Measurements from ENCODE around the gene RNU6-1. TPM values are rescaled to one million over a fixed set of nuclear protein-coding genes. Genes with fewer than 3 reads are reported as not detected.

The RNU6-1 gene
- polyA plus RNA-seq, 2 of the 4 experiments (the other 2 are of a cell fraction), result not detected

DNA sequence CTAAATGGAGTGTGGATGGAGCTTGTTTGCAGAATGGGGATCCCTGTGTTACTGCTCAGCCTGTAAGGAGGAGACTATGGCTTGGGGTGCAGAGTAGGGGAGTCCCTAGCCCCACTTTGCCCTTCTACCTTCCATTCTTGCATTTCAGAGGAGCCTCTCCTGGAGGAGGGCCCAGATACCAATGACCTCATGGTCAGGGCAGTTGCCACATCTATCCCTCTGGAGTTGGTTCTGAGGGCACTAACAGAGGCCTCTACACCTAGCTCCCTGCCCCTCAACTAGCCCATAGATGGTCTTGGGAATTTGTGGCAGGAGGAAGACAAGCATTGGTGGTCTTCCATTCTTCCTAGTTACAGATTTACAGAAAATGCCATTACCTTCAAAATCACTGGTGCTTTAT, 8.5 kb downstream of the RNU6-1 start (continued):
- TF ChIP-seq NPAS2 (CRISPR knock-in tag; IDR thresholded peaks at IDR 0.05; ENCODE audit: borderline replicate concordance), result no peak
- TF ChIP-seq, protein P1, sequence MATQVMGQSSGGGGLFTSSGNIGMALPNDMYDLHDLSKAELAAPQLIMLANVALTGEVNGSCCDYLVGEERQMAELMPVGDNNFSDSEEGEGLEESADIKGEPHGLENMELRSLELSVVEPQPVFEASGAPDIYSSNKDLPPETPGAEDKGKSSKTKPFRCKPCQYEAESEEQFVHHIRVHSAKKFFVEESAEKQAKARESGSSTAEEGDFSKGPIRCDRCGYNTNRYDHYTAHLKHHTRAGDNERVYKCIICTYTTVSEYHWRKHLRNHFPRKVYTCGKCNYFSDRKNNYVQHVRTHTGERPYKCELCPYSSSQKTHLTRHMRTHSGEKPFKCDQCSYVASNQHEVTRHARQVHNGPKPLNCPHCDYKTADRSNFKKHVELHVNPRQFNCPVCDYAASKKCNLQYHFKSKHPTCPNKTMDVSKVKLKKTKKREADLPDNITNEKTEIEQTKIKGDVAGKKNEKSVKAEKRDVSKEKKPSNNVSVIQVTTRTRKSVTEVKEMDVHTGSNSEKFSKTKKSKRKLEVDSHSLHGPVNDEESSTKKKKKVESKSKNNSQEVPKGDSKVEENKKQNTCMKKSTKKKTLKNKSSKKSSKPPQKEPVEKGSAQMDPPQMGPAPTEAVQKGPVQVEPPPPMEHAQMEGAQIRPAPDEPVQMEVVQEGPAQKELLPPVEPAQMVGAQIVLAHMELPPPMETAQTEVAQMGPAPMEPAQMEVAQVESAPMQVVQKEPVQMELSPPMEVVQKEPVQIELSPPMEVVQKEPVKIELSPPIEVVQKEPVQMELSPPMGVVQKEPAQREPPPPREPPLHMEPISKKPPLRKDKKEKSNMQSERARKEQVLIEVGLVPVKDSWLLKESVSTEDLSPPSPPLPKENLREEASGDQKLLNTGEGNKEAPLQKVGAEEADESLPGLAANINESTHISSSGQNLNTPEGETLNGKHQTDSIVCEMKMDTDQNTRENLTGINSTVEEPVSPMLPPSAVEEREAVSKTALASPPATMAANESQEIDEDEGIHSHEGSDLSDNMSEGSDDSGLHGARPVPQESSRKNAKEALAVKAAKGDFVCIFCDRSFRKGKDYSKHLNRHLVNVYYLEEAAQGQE (IDR thresholded peaks at IDR 0.05), result no peak
- no peak for TF ChIP-seq MAFK (IDR thresholded peaks at IDR 0.05; ENCODE audit: partially characterized antibody)

DNA sequence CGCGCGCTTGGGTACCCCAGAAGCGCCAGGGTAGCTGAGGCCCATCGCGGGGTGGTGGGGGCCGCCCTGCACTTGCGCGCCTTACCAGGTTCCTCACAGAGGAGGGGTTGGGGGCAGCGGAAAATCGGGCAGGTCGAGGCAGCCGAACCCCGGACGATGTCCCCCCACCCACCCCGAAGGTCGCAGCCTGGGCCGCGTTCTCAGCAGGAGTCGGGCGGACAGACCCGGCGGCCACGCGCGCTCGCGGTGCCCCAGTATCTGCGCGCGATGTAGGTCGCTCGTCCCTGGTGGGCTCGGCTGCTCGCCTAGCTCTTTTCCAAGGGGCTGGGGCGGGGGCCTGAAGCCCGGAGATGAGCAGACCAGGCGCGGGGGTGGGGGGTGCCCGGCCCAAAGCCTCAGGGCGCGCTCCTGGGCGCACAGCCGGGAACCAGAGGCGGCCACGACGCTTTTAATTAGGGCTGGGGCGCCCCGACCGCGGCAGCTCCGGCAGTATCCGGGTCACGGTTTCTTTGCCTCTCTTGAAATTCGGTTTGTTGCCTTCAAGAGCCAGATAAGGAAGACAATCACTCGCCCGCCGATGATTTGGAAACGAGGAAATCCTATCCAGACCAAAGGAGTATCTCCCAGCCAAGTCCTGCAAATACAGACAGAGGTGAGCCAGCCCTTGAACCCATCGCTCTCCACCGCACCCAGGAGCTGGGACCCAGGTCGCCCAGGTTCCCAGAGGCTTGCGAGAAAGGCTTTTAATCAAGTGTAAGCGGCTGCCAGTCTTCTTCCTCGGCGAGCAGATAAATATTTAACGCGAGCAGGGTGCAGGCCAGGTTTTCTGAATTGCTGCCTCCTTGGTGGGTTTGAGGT, 10.0 kb downstream of the RNU6-1 start:
- no peaks in the 10 kb centered on the region for H3K9me3 ChIP-seq
- peaks cover 18% of the 10 kb centered on the region; the same call in 2 of the 3 replicates for H3K4me1 ChIP-seq
- no peak for ATAC-seq
- no peak for TF ChIP-seq CEBPB (IDR thresholded peaks at IDR 0.05)
- TF ChIP-seq, protein P2, sequence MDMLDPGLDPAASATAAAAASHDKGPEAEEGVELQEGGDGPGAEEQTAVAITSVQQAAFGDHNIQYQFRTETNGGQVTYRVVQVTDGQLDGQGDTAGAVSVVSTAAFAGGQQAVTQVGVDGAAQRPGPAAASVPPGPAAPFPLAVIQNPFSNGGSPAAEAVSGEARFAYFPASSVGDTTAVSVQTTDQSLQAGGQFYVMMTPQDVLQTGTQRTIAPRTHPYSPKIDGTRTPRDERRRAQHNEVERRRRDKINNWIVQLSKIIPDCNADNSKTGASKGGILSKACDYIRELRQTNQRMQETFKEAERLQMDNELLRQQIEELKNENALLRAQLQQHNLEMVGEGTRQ (IDR thresholded peaks at IDR 0.05), result no peak
- TF ChIP-seq, protein P1 (IDR thresholded peaks at IDR 0.05), result no peak
- TF ChIP-seq RAD21 (conservative IDR thresholded peaks at IDR 0.05 in 1 of 2, IDR thresholded peaks at IDR 0.05 in 1 of 2), result no peak
- TF ChIP-seq, protein P3, sequence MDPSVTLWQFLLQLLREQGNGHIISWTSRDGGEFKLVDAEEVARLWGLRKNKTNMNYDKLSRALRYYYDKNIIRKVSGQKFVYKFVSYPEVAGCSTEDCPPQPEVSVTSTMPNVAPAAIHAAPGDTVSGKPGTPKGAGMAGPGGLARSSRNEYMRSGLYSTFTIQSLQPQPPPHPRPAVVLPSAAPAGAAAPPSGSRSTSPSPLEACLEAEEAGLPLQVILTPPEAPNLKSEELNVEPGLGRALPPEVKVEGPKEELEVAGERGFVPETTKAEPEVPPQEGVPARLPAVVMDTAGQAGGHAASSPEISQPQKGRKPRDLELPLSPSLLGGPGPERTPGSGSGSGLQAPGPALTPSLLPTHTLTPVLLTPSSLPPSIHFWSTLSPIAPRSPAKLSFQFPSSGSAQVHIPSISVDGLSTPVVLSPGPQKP (IDR thresholded peaks at IDR 0.05; ENCODE audit: low read depth, low read length), result no peak
- TF ChIP-seq TFCP2L1 (CRISPR knock-in tag; IDR thresholded peaks at IDR 0.05), result no peak
- TF ChIP-seq POLR2A (IDR thresholded peaks at IDR 0.05; ENCODE audit: low read length), result no peak
- no peak for TF ChIP-seq MAZ (IDR thresholded peaks at IDR 0.05; ENCODE audit: borderline replicate concordance, low read depth, low read length)
- TF ChIP-seq NFE2L2 (conservative IDR thresholded peaks at IDR 0.05; ENCODE audit: low read length), result no peak
- TF ChIP-seq FOSL2 (IDR thresholded peaks at IDR 0.05), result no peak
- no peak for TF ChIP-seq FOSL2 (CRISPR knock-in tag; IDR thresholded peaks at IDR 0.05)
- TF ChIP-seq POLR2AphosphoS2 (conservative IDR thresholded peaks at IDR 0.05; ENCODE audit: low read length), result no peak
- no peak for TF ChIP-seq BHLHE40 (IDR thresholded peaks at IDR 0.05; ENCODE audit: low read depth, low read length)
- TF ChIP-seq NPAS2 (CRISPR knock-in tag; IDR thresholded peaks at IDR 0.05; ENCODE audit: borderline replicate concordance), result no peak
- no peak for TF ChIP-seq KDM5A (IDR thresholded peaks at IDR 0.05)
- FAIRE-seq, result no peak
- H3K4me3 ChIP-seq, result no peak overlapping the region
- no peak overlapping the region for H3K4me2 ChIP-seq
- ChIA-PET POLR2A (no interaction called here), CTCF (interaction anchor here (1.4 to 4.6 kb wide), 2 partner anchors 328 to 371 kb away, joined by 3 to 41 read pairs; no protein-coding TSS in a partner anchor)
- 91% methylated on average over 65 of the region's 68 CpGs for WGBS (ENCODE audit: missing lambda C conversion rate)
- DNase-seq (ENCODE audit: low read depth in 1 of 2, low spot score in 1 of 2), result no peak
- no peak overlapping the region for H3K27ac ChIP-seq
